ENCODE data around the gene TEX12.
A peak's percentile ranks its signal among the peaks of the same experiment; 100 is the strongest.
"Not testable (repeated sequence)": the region's sequence is repeated elsewhere in the genome, so short reads cannot be mapped to it uniquely, and the experiment has no call there.

TEX12 gene

DNA sequence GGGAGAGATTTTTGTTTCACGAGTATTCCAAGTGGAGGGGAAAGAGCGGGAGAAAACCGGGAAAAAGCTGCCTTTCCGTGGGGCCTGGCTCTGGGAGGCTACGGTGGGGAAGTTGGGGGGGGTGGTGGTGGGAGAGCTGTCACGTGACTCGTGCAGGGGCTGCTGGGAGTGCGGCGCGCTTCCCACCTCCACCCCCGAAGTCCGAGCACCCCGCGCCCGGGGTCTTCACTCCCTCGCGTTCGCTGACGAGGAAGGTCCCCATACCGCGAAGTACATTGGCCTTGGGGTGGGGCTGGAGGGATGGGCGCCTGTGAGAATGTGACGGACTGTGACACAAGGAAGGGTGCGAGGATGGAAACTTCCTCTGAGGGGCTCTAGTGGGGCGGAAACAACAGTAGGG lies at the start of gene TEX12:
TEX12 (plus strand) TSS at position 228 of the 400 bp plus-strand sequence. CDS start 1,897 bp downstream, outside the sequence.
- DNase-seq: no peak

GRCh38 chr11:112118176-112118575 lies 49.0 kb upstream of the TEX12 start:
- DNase-seq: no peak

DNA sequence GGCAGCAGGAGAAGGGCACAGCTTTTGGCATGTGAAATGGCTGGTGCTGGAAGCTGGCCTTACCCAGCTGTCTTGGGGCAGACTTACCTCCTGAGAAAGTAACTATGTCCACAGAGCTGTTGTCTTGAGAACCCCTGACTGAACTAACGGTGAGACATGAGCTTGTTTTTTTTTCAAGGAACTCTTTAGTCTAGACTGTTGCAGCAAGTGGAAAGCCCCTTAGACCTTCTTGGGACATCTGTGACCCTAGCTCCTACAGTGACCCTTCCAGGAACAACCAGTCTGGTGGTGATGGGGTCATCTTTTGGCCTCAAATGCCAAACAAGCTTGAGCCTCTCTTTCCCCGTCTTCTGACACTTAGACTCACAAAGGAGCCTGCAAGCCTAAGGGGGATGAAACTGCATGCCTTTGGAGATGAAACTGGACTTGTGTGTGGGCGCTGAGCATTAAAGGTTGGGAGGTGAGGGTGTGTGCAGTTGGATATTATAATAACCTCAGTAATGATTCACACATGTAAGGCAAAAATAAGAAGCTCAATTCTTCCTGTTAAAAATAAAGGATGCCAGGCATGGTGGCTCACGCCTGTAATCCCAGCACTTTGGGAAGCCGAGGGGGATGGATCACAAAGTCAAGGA lies 45.1 kb upstream of the TEX12 start:
- DNase-seq: no peak

- no peak for DNase-seq
Observed at GRCh38 chr11:112123129-112123528, 44.0 kb upstream of the TEX12 start.

GRCh38 chr11:112127056-112127455 lies 40.1 kb upstream of the TEX12 start:
- DNase-seq: no peak

- DNase-seq: peak; percentile 12
Observed at GRCh38 chr11:112128483-112129121, 38.6 kb upstream of the TEX12 start.

- DNase-seq: no peak
Observed at GRCh38 chr11:112129656-112130055, 37.5 kb upstream of the TEX12 start.

- no peak for DNase-seq
Observed at GRCh38 chr11:112132737-112133136, 34.4 kb upstream of the TEX12 start.

GRCh38 chr11:112134473-112134872 lies 32.7 kb upstream of the TEX12 start:
- DNase-seq: no peak

- DNase-seq: no peak
Observed at GRCh38 chr11:112143597-112143996, 23.6 kb upstream of the TEX12 start.

GRCh38 chr11:112150517-112150916 lies 16.7 kb upstream of the TEX12 start:
- DNase-seq: no peak

GRCh38 chr11:112156153-112156955 lies 10.8 kb upstream of the TEX12 start:
- no peak for DNase-seq

DNA sequence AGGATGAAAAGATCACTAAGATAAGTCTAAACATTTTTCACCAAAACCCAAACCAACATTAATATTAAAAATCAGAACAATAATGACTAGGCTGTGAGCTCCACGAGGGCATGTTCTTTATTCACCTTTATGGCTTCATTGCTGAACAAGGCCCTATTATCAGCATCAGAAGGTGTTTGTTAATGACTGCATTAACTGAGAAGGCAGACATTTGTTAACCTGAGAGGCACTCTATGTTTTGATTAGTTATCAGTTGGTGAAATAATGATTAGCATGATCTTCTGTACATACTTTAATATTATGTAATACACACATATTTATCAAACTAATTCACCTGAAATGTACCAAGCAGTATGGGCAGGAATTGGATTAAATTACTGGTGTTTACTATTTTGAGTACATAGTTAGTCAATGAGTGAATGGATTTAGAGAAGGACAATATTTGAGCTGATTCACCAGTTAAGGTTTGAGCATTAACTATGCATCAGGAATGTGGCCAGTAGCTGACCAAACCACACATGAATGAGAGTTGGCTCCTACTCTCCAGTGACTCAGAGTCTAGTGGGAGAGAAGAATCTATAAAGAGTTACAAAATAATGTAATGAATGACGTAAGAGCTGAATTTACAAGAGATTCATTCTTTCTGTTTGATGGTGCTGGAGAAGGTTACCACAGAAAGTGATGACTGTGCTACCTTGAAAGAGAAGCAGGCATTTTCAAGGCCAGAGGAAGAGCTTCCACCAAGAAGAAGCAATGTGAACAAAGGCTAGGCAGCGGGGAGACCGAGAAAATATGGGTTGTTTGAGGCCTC lies 10.0 kb upstream of the TEX12 start:
- no peak for DNase-seq

- DNase-seq: no peak
Observed at GRCh38 chr11:112159098-112160065, 7.8 kb upstream of the TEX12 start.

GRCh38 chr11:112160091-112160848 lies 6.9 kb upstream of the TEX12 start:
- no peak for DNase-seq

GRCh38 chr11:112161012-112161411 lies 6.2 kb upstream of the TEX12 start:
- DNase-seq: no peak

GRCh38 chr11:112162200-112162599 lies 5.0 kb upstream of the TEX12 start:
- DNase-seq: not testable (repeated sequence)

DNA sequence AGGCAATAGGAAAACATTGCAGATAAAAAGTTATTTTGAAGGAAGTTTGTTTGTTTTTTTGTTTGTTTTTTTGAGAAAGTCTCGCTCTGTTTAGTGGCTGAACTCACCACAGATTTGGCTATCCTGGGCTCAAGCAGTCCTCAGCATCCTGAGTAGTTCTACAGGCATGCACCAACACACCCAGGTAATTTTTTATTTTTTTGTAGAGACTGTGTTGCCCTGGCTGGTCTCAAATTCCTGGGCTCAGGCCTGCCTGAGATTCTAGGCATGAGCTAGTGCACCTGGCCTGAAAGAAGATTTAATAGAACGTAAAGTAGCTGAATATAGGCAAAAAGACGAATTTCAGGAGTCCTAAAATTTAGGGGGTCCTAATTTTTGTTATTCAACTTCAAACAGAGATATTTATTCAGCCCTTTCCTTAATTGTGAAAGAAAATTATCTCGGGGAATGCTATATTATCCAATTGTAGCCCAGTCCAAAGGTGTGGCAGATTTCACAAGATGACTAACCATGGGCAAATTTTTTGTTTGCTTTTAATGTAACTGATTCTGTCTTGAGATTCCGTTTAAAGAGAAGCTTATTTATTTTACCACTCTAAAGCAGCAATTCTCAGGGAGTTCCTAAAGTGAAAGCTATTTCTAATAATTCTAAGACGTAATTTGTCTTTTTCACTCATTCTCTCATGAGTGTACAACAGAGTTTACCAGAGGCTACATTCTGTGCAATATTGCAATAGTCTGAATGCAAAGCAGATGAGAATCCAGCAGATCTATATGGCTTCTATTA lies 4.2 kb upstream of the TEX12 start:
- no peak for DNase-seq

- no peak for DNase-seq
Observed at GRCh38 chr11:112163875-112164685, 3.1 kb upstream of the TEX12 start, which contains the start of gene IL18. Gene IL18 (minus strand): TSS chr11:112164094. CDS start chr11:112155053, 9,041 bp downstream.
